PC-9 (cell line): ENCODE data around the gene CHRNA9. TPM values are rescaled to one million over a fixed set of nuclear protein-coding genes. Genes with fewer than 3 reads are reported as not detected.
"Not testable (repeated sequence)": the region's sequence is repeated elsewhere in the genome, so short reads cannot be mapped to it uniquely, and the experiment has no call there.

Source experiments
- BruUV-seq: library from RNA; stranded (reverse); fragments of 400-500 nt; replicated peaks from 2 replicates; lab custom pipeline; 2021; lab: Mats Ljungman, UMichigan
- CTCF ChIA-PET: fragments of 300-600 bp; sonication (Branson Sonifier 250); formaldehyde crosslinking; loops from one replicate; lab custom pipeline; 2022; ENCODE audit warnings: antibody characterized with exemption; lab: Charles Lee
- POLR2A ChIA-PET: fragments of 300-600 bp; sonication (Branson Sonifier 250); formaldehyde crosslinking; loops from one replicate; lab custom pipeline; 2022; ENCODE audit warnings: antibody characterized with exemption; ENCODE audit not compliant: unreplicated experiment; lab: Charles Lee
- DNase-seq, 2 experiments: peaks; one replicate each; pipeline versions ENCODE4 v3.0.0 to v3.0.0-alpha.2; 2015 to 2022; ENCODE audit warnings: mixed read lengths in 1 of 2
- H2AFZ ChIP-seq: fragments of 200-600 bp; sonication (generic); 2 replicates; pipeline ENCODE4 v1.8.1; 2017; ENCODE audit warnings: antibody characterized with exemption
- H3F3A ChIP-seq: fragments of 200-600 bp; sonication (generic); 2 replicates; pipeline ENCODE4 v1.8.1; 2017; ENCODE audit warnings: antibody characterized with exemption, mild to moderate bottlenecking, low read depth; ENCODE audit not compliant: insufficient read depth
- H3K27ac ChIP-seq: fragments of 200-600 bp; sonication (generic); 2 replicates; pipeline ENCODE4 v1.6.1; 2016; ENCODE audit warnings: mixed run types
- H3K27me3 ChIP-seq: fragments of 200-600 bp; sonication (generic); 2 replicates; pipeline ENCODE4 v1.6.1; 2016; ENCODE audit warnings: low read depth, mixed run types; ENCODE audit not compliant: insufficient read depth
- H3K36me3 ChIP-seq: fragments of 200-600 bp; sonication (generic); 2 replicates; pipeline ENCODE4 v1.6.1; 2016; ENCODE audit warnings: low read depth, mixed run types
- H3K4me1 ChIP-seq: fragments of 200-600 bp; sonication (generic); replicated peaks from 2 replicates; pipeline ENCODE4 v1.6.1; 2016; ENCODE audit warnings: mixed run types; ENCODE audit not compliant: insufficient read depth
- H3K4me2 ChIP-seq: fragments of 200-600 bp; sonication (generic); 2 replicates; pipeline ENCODE4 v1.6.1; 2017; ENCODE audit warnings: mixed run types
- H3K4me3 ChIP-seq: fragments of 200-600 bp; sonication (generic); 2 replicates; pipeline ENCODE4 v1.6.1; 2016; ENCODE audit warnings: mixed run types
- H3K79me2 ChIP-seq: fragments of 200-600 bp; sonication (generic); 2 replicates; pipeline ENCODE4 v1.6.1; 2017; ENCODE audit warnings: low read depth, mixed run types
- H3K9me2 ChIP-seq: fragments of 200-600 bp; sonication (generic); 2 replicates; pipeline ENCODE4 v1.8.1; 2017; ENCODE audit warnings: mild to moderate bottlenecking; ENCODE audit not compliant: insufficient read depth
- H3K9me3 ChIP-seq: fragments of 200-600 bp; sonication (generic); 2 replicates; pipeline ENCODE4 v1.8.1; 2016; ENCODE audit warnings: low read depth; ENCODE audit not compliant: insufficient read depth
- H4K20me1 ChIP-seq: fragments of 200-600 bp; sonication (generic); 2 replicates; pipeline ENCODE4 v1.8.1; 2017; ENCODE audit not compliant: insufficient read depth
- CTCF ChIP-seq: fragments of 200-600 bp; sonication (generic); conservative IDR thresholded peaks from 2 replicates; pipeline ENCODE4 v1.6.1; 2017; ENCODE audit warnings: mixed run types, antibody characterized with exemption, mild to moderate bottlenecking, moderate library complexity
- EZH2 ChIP-seq: fragments of 200-600 bp; sonication (generic); IDR thresholded peaks from 2 replicates; pipeline ENCODE4 v1.8.0; 2017; ENCODE audit warnings: antibody characterized with exemption, low read depth
- intact Hi-C: fragments of 100-400 bp; cut with micrococcal nuclease; formaldehyde crosslinking; loops from one replicate; pipeline ENCODE4 v1.10.0; 2022; ENCODE audit not compliant: unreplicated experiment
- total RNA-seq: library from RNA; stranded (reverse); gene quantifications from 2 replicates; pipeline ENCODE4 v1.2.3, GENCODE V29; 2021

The CHRNA9 gene
- total RNA-seq, 1 experiment from 2014 or later: not detected

GRCh38 chr4:40289366-40290188 lies 45.6 kb upstream of the CHRNA9 start:
- TF ChIP-seq CTCF (no peak), EZH2 (no peak)
- no TSS peak for BruUV-seq
- no peak for DNase-seq
- H3K4me3 ChIP-seq: no peak overlapping the region
- no peak overlapping the region for H3K4me2 ChIP-seq
- H3K36me3 ChIP-seq: no peaks in the 10 kb centered on the region
- no peak overlapping the region for H2AFZ ChIP-seq
- no peak overlapping the region for H3K27ac ChIP-seq
- intact Hi-C loops: no loop called here
- POLR2A ChIA-PET: no interaction called here
- no peaks in the 10 kb centered on the region for H3K9me3 ChIP-seq
- 0 out of 2 replicates have a peak, but pooled peaks cover 8% of the 10 kb centered on the region for H3K4me1 ChIP-seq
- no peaks in the 10 kb centered on the region for H3F3A ChIP-seq
- CTCF ChIA-PET: interaction anchor here (0.7 kb wide), 1 partner anchor 168 kb away, joined by 3 read pairs; no protein-coding TSS in a partner anchor
- no peaks in the 10 kb centered on the region for H4K20me1 ChIP-seq
- H3K27me3 ChIP-seq: no peaks in the 10 kb centered on the region
- no peaks in the 10 kb centered on the region for H3K9me2 ChIP-seq
- no peaks in the 10 kb centered on the region for H3K79me2 ChIP-seq

GRCh38 chr4:40290611-40291186 lies 44.4 kb upstream of the CHRNA9 start:
- POLR2A ChIA-PET, CTCF ChIA-PET, H3K4me1 ChIP-seq, H3K27me3 ChIP-seq, DNase-seq, H3K4me3 ChIP-seq, H3K36me3 ChIP-seq, H3K79me2 ChIP-seq, H3K9me2 ChIP-seq, H3K27ac ChIP-seq, H4K20me1 ChIP-seq, BruUV-seq, H2AFZ ChIP-seq, intact Hi-C loops, H3F3A ChIP-seq, H3K4me2 ChIP-seq, H3K9me3 ChIP-seq: not testable (repeated sequence)

- H3K9me2 ChIP-seq: no peaks in the 10 kb centered on the region
- CTCF ChIA-PET: no interaction called here
- POLR2A ChIA-PET: no interaction called here
- H3K27ac ChIP-seq: no peak overlapping the region
- no peak for DNase-seq
- H3K79me2 ChIP-seq: no peaks in the 10 kb centered on the region
- BruUV-seq: no TSS peak
- no peaks in the 10 kb centered on the region for H3F3A ChIP-seq
- peaks cover 12% of the 10 kb centered on the region; the same call in 1 of the 2 replicates for H3K4me1 ChIP-seq
- H3K4me2 ChIP-seq: no peak overlapping the region
- no peaks in the 10 kb centered on the region for H4K20me1 ChIP-seq
- no peaks in the 10 kb centered on the region for H3K9me3 ChIP-seq
- no peaks in the 10 kb centered on the region for H3K27me3 ChIP-seq
- intact Hi-C loops: no loop called here
- H3K4me3 ChIP-seq: no peak overlapping the region
- no peak overlapping the region for H2AFZ ChIP-seq
- H3K36me3 ChIP-seq: no peaks in the 10 kb centered on the region
- TF ChIP-seq EZH2 (no peak), CTCF (no peak)
These were observed 42.8 kb upstream of the CHRNA9 start for GRCh38 chr4:40292313-40292759.
